ENCODE data around the gene LCP2. TPM values are rescaled to one million over a fixed set of nuclear protein-coding genes. Genes with fewer than 3 reads are reported as not detected.

Gene LCP2
- total and polyA plus RNA-seq, 2 donors (not counting 3 experiments of a cell fraction or from before 2014, with no cell fraction given), result not detected

GRCh38 chr5:170290498-170290897 lies 7.1 kb downstream of the LCP2 start:
- no peaks in the 10 kb centered on the region for H3K9me3 ChIP-seq (replicated peaks; ENCODE audit: control insufficient read depth, insufficient read depth, low read length)
- dilution Hi-C loops (cut with MboI; ENCODE audit: extremely low pct_ligation_motif_present, low sequenced_read_pairs), result no loop called here
- ChIA-PET POLR2A (no interaction called here), CTCF (interaction anchor here (0.7 kb wide), 1 partner anchor 348 kb away, joined by 3 read pairs; no protein-coding TSS in a partner anchor)
- H3K79me2 ChIP-seq (ENCODE audit: control insufficient read depth, insufficient read depth, low read length), result no peaks in the 10 kb centered on the region
- BruUV-seq (replicated peaks), result no TSS peak
- no peak overlapping the region for H3K27ac ChIP-seq (ENCODE audit: insufficient read depth, low read depth, low read length)
- H3K9me1 ChIP-seq (replicated peaks; ENCODE audit: control insufficient read depth, extremely low read depth, insufficient read depth, low read length), result no peaks in the 10 kb centered on the region
- intact Hi-C loops (cut with micrococcal nuclease), result no loop called here
- H3K9ac ChIP-seq (replicated peaks; ENCODE audit: extremely low read depth, insufficient read depth, low read length), result no peak overlapping the region
- H4K20me1 ChIP-seq (replicated peaks; ENCODE audit: control insufficient read depth, extremely low read depth, insufficient read depth, low read length), result no peaks in the 10 kb centered on the region
- H3K27me3 ChIP-seq (ENCODE audit: control insufficient read depth in 2 of 2, insufficient read depth in 2 of 2, low read length in 2 of 2), result peaks cover 3 to 9% of the 10 kb centered on the region in 2 experiments
- no peak overlapping the region for H2AFZ ChIP-seq (ENCODE audit: low read depth, low read length)
- no peak overlapping the region for H3K4me3 ChIP-seq (replicated peaks in 1 of 3; ENCODE audit: insufficient read depth in 1 of 3, low read depth in 1 of 3, low read length in 3 of 3)
- FAIRE-seq, result no peak
- no peak for DNase-seq (ENCODE audit: low read depth, low spot score)
- H3K4me2 ChIP-seq (ENCODE audit: insufficient read depth, low read length), result no peak overlapping the region
- no peaks in the 10 kb centered on the region for H3K36me3 ChIP-seq (ENCODE audit: control insufficient read depth in 2 of 2, extremely low read depth in 1 of 2, insufficient read depth in 2 of 2, low read length in 2 of 2)
- H3K4me1 ChIP-seq (ENCODE audit: control insufficient read depth, extremely low read depth, insufficient read depth, low read length), result no peaks in the 10 kb centered on the region
- TF ChIP-seq, protein P1, sequence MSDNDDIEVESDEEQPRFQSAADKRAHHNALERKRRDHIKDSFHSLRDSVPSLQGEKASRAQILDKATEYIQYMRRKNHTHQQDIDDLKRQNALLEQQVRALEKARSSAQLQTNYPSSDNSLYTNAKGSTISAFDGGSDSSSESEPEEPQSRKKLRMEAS (IDR thresholded peaks at IDR 0.05; ENCODE audit: insufficient read depth, insufficient read length), result no peak
- no peak for TF ChIP-seq GATA2 (IDR thresholded peaks at IDR 0.05; ENCODE audit: insufficient read depth, insufficient read length, low read depth, low read length)

GRCh38 chr5:170289764-170290163 lies 7.8 kb downstream of the LCP2 start:
- dilution Hi-C loops (cut with MboI; ENCODE audit: extremely low pct_ligation_motif_present, low sequenced_read_pairs) (no loop called here), intact Hi-C loops (cut with micrococcal nuclease) (no loop called here)
- H4K20me1 ChIP-seq (replicated peaks; ENCODE audit: control insufficient read depth, extremely low read depth, insufficient read depth, low read length), result no peaks in the 10 kb centered on the region
- H3K9ac ChIP-seq (replicated peaks; ENCODE audit: extremely low read depth, insufficient read depth, low read length), result no peak overlapping the region
- no peaks in the 10 kb centered on the region for H3K4me1 ChIP-seq (ENCODE audit: control insufficient read depth, extremely low read depth, insufficient read depth, low read length)
- H3K27ac ChIP-seq (ENCODE audit: insufficient read depth, low read depth, low read length), result no peak overlapping the region
- no peak overlapping the region for H2AFZ ChIP-seq (ENCODE audit: low read depth, low read length)
- no peaks in the 10 kb centered on the region for H3K9me1 ChIP-seq (replicated peaks; ENCODE audit: control insufficient read depth, extremely low read depth, insufficient read depth, low read length)
- ChIA-PET POLR2A (no interaction called here), CTCF (interaction anchor here (0.7 kb wide), 1 partner anchor 14 kb away, joined by 4 read pairs; no protein-coding TSS in a partner anchor)
- H3K9me3 ChIP-seq (replicated peaks; ENCODE audit: control insufficient read depth, insufficient read depth, low read length), result no peaks in the 10 kb centered on the region
- no peak overlapping the region for H3K4me2 ChIP-seq (ENCODE audit: insufficient read depth, low read length)
- TF ChIP-seq MYC (IDR thresholded peaks at IDR 0.05; ENCODE audit: low read depth, low read length) (no peak), FOS (IDR thresholded peaks at IDR 0.05; ENCODE audit: borderline replicate concordance, insufficient read depth, low read length) (no peak), POLR2AphosphoS5 (IDR thresholded peaks at IDR 0.05; ENCODE audit: insufficient read depth, low read depth, low read length) (no peak), GATA2 (IDR thresholded peaks at IDR 0.05; ENCODE audit: insufficient read depth, insufficient read length, low read depth, low read length) (no peak), JUN (IDR thresholded peaks at IDR 0.05; ENCODE audit: borderline replicate concordance, insufficient read depth, insufficient read length, low read depth) (no peak), POLR2A (IDR thresholded peaks at IDR 0.05; ENCODE audit: low read depth, low read length) (no peak), EZH2 (IDR thresholded peaks at IDR 0.05; ENCODE audit: borderline replicate concordance, low read depth, low read length, severe bottlenecking) (no peak)
- TF ChIP-seq, protein P2, sequence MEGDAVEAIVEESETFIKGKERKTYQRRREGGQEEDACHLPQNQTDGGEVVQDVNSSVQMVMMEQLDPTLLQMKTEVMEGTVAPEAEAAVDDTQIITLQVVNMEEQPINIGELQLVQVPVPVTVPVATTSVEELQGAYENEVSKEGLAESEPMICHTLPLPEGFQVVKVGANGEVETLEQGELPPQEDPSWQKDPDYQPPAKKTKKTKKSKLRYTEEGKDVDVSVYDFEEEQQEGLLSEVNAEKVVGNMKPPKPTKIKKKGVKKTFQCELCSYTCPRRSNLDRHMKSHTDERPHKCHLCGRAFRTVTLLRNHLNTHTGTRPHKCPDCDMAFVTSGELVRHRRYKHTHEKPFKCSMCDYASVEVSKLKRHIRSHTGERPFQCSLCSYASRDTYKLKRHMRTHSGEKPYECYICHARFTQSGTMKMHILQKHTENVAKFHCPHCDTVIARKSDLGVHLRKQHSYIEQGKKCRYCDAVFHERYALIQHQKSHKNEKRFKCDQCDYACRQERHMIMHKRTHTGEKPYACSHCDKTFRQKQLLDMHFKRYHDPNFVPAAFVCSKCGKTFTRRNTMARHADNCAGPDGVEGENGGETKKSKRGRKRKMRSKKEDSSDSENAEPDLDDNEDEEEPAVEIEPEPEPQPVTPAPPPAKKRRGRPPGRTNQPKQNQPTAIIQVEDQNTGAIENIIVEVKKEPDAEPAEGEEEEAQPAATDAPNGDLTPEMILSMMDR (IDR thresholded peaks at IDR 0.05; ENCODE audit: extremely low read depth in 1 of 2, insufficient read depth in 1 of 2, low read depth in 1 of 2, low read length in 2 of 2), result no peak
- TF ChIP-seq, protein P1 (IDR thresholded peaks at IDR 0.05; ENCODE audit: insufficient read depth, insufficient read length), result no peak
- H3K79me2 ChIP-seq (ENCODE audit: control insufficient read depth, insufficient read depth, low read length), result no peaks in the 10 kb centered on the region
- H3K4me3 ChIP-seq (replicated peaks in 1 of 3; ENCODE audit: insufficient read depth in 1 of 3, low read depth in 1 of 3, low read length in 3 of 3), result no peak overlapping the region
- FAIRE-seq, result no peak
- H3K27me3 ChIP-seq (ENCODE audit: control insufficient read depth in 2 of 2, insufficient read depth in 2 of 2, low read length in 2 of 2), result peaks cover 3 to 9% of the 10 kb centered on the region in 2 experiments
- BruUV-seq (replicated peaks), result no TSS peak
- DNase-seq (ENCODE audit: low read depth, low spot score), result no peak
- H3K36me3 ChIP-seq (ENCODE audit: control insufficient read depth in 2 of 2, extremely low read depth in 1 of 2, insufficient read depth in 2 of 2, low read length in 2 of 2), result no peaks in the 10 kb centered on the region

Data from endothelial cell of umbilical vein (primary cell).